Measurements from ENCODE around the gene HIP1R. TPM values are rescaled to one million over a fixed set of nuclear protein-coding genes. Genes with fewer than 3 reads are reported as not detected.
A peak's percentile ranks its signal among the peaks of the same experiment; 100 is the strongest.

Gene HIP1R
- total and polyA plus RNA-seq, 9 donors: 1.4 to 20.2 (median 10.4) TPM

GRCh38 chr12:122894193-122895121 is 59.2 kb downstream of the HIP1R start:
- Histone ChIP-seq H3K27ac (no peak overlapping the region), H3K27me3 (no peaks in the 10 kb centered on the region), H3K4me1 (ENCODE audit: insufficient read depth) (peaks cover 3% of the 10 kb centered on the region), H3K36me3 (no peaks in the 10 kb centered on the region), H3K9me3 (no peaks in the 10 kb centered on the region), H3K4me3 (peak overlapping the region; percentile 93)
- DNase-seq: no peak
- intact Hi-C loops (cut with DNase I): no loop called here
- no peak for TF ChIP-seq CTCF (IDR thresholded peaks at IDR 0.05)
- no peak for TF ChIP-seq EP300 (IDR thresholded peaks at IDR 0.05)
- no peak for TF ChIP-seq POLR2A (IDR thresholded peaks at IDR 0.05)
- 59 to 70% (median 65%) methylated on average over 15 of the region's 15 CpGs for WGBS, 3 donors

GRCh38 chr12:122895320-122895703 is 60.1 kb downstream of the HIP1R start:
- H3K36me3 ChIP-seq: no peaks in the 10 kb centered on the region
- H3K9me3 ChIP-seq: no peaks in the 10 kb centered on the region
- intact Hi-C loops (cut with DNase I): no loop called here
- 3% methylated on average over 9 of the region's 9 CpGs for WGBS, 3 donors
- TF ChIP-seq CTCF (IDR thresholded peaks at IDR 0.05) (no peak), POLR2A (IDR thresholded peaks at IDR 0.05) (no peak), EP300 (IDR thresholded peaks at IDR 0.05) (no peak)
- H3K4me3 ChIP-seq: peak overlapping the region; percentile 93
- DNase-seq: no peak
- H3K4me1 ChIP-seq (ENCODE audit: insufficient read depth): peaks cover 2% of the 10 kb centered on the region
- H3K27ac ChIP-seq: peak overlapping the region; percentile 16 to 77
- H3K27me3 ChIP-seq: no peaks in the 10 kb centered on the region

GRCh38 chr12:122895704-122896636 is 60.7 kb downstream of the HIP1R start, which contains the start of gene VPS37B:
Gene VPS37B (minus strand): TSS chr12:122896124. CDS start chr12:122896062, 62 bp downstream.
- peaks cover 2% of the 10 kb centered on the region for H3K4me1 ChIP-seq (ENCODE audit: insufficient read depth)
- no peaks in the 10 kb centered on the region for H3K27me3 ChIP-seq
- H3K36me3 ChIP-seq: no peaks in the 10 kb centered on the region
- intact Hi-C loops (cut with DNase I): no loop called here
- peak within 1 kb of the TSS; percentile 16 to 77 for H3K27ac ChIP-seq
- TF ChIP-seq EP300 (IDR thresholded peaks at IDR 0.05) (peak; percentile 62), CTCF (IDR thresholded peaks at IDR 0.05) (peak in 2 of 3 donors; percentile 40 to 47), POLR2A (IDR thresholded peaks at IDR 0.05) (peak; percentile 84)
- H3K9me3 ChIP-seq: no peaks in the 10 kb centered on the region
- DNase-seq: peak; percentile 69 to 90 (median 86)
- H3K4me3 ChIP-seq: peak within 1 kb of the TSS; percentile 93
- WGBS, 3 donors: 3 to 7% (median 4%) methylated on average over 60 to 81 of the region's 81 CpGs

- no peaks in the 10 kb centered on the region for H3K36me3 ChIP-seq
- DNase-seq: no peak
- peaks cover 2% of the 10 kb centered on the region for H3K4me1 ChIP-seq (ENCODE audit: insufficient read depth)
- no peak overlapping the region for H3K27ac ChIP-seq
- no peak for TF ChIP-seq EP300 (IDR thresholded peaks at IDR 0.05)
- TF ChIP-seq POLR2A (IDR thresholded peaks at IDR 0.05): no peak
- TF ChIP-seq CTCF (IDR thresholded peaks at IDR 0.05): no peak
- H3K9me3 ChIP-seq: no peaks in the 10 kb centered on the region
- WGBS, 3 donors: 86 to 92% (median 87%) methylated on average over 7 of the region's 7 CpGs
- H3K4me3 ChIP-seq: no peak overlapping the region
- no peaks in the 10 kb centered on the region for H3K27me3 ChIP-seq
- intact Hi-C loops (cut with DNase I): no loop called here
Observed at GRCh38 chr12:122896662-122897061, 61.4 kb downstream of the HIP1R start.

All from ovary (tissue), 9 donors.